Keratinocyte (primary cell): Measurements from ENCODE around the gene SCNN1G.

Experiments
- CTCF ChIP-seq, 3 experiments: IDR thresholded peaks in 1 of 3; conservative IDR thresholded peaks in 1 of 3; optimal IDR thresholded peaks in 1 of 3; 2 replicates in 2 of 3; 3 replicates in 1 of 3; pipeline versions ENCODE3 to v1.5.1; 2011; ENCODE audit warnings: low read length in 3 of 3, mild to moderate bottlenecking in 3 of 3, moderate library complexity in 2 of 3, control low read depth in 1 of 3, inconsistent platforms in 1 of 3; ENCODE audit not compliant: insufficient read depth in 2 of 3; ENCODE audit errors: extremely low read depth in 1 of 3
- EZH2 ChIP-seq: IDR thresholded peaks from one replicate; pipeline ENCODE4 v1.6.1; 2012; ENCODE audit warnings: inconsistent platforms, mild to moderate bottlenecking, low read length, moderate library complexity

GRCh38 chr16:23143391-23143790 lies 39.2 kb upstream of the SCNN1G start:
- TF ChIP-seq CTCF (optimal IDR thresholded peaks at IDR 0.05 in 1 of 3, IDR thresholded peaks at IDR 0.05 in 1 of 3, conservative IDR thresholded peaks at IDR 0.05 in 1 of 3; ENCODE audit: extremely low read depth in 1 of 3, insufficient read depth in 2 of 3, low read length in 3 of 3) (no peak), EZH2 (no peak)
